NCI-H510A treated with DMSO at 0.1 percent for 48 hours (cell line): ENCODE measurements around the gene TRAF7.
"Not testable (repeated sequence)": the region's sequence is repeated elsewhere in the genome, so short reads cannot be mapped to it uniquely, and the experiment has no call there.

Experiments
- DNase-seq: peaks from one replicate; lab custom pipeline; 2025; lab: John Stamatoyannopoulos, UW

TRAF7 gene

DNA sequence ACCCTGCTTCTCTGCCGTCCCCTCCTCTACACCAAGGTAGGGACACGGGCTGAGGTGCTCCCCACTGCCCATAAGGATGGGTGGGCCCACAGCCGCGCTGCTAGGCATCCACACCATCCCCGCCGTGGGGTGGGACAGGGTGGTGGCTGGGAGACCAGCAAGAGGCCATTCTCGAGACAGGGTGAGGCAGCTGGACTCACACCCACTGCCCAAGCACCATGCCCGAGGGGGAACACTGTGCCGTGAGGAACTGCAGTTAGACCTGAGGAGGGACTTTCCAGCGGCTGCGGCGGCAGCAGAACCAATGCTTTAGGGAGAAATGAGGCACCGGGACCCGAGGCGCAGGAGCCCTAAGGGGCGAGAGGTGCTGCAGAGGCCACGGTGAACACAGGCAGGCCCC lies 33.2 kb upstream of the TRAF7 start:
- no peak for DNase-seq

DNA sequence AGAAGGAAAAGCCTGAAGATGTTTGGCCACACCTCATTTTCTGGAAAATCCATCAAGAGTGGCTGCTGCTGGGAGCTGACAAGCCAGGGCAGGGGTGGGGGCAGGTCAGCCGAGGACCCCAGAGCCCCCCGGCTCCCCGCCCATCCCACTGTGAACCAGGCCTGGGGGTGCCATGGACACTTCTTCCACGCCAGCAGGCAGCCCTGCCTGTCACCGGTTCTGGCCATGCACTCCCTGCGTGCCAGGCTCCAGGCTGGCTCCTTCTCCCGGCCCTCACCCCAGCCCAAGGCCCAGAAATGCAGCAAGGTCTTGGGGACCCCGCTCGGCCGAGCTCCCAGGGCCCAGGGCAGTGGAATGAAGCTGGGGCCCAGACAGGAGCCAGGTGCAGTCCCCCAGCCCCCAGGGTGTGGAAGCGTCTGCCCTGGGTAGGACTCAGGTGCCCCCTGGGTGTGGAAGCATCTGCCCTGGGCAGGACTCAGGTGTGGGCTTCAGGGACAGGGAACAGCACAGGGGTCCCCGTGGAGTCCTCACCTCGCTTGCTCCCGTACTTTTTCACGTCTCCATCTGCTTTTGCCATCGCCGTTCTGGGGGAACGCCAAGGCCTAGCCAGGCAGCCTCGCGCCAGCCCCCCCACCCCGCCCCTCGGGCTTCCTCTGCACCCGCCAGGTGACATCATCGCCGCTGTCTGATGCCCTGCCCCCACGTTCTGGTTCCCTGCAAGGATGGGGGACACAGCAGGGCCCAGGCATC lies 32.5 kb upstream of the TRAF7 start:
- not testable (repeated sequence) for DNase-seq

GRCh38 chr16:2123706-2124376 lies 31.7 kb upstream of the TRAF7 start:
- not testable (repeated sequence) for DNase-seq

DNA sequence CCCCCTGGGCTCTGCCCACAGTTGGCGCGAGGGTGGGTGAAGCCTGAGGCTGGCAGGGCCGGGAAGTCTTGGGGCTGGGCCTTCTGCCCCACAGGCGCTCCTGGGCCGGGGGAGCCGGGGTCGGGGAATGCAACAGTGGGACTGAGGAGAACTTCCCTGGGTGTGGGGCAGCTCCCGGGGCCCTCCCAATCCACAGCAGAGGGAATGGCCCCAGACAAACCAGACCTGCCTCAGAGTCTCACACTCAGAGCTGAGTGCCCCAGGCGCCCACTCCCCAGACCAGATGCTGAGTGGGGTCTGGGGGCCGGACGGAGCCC lies 31.2 kb upstream of the TRAF7 start:
- DNase-seq = not testable (repeated sequence)

DNA sequence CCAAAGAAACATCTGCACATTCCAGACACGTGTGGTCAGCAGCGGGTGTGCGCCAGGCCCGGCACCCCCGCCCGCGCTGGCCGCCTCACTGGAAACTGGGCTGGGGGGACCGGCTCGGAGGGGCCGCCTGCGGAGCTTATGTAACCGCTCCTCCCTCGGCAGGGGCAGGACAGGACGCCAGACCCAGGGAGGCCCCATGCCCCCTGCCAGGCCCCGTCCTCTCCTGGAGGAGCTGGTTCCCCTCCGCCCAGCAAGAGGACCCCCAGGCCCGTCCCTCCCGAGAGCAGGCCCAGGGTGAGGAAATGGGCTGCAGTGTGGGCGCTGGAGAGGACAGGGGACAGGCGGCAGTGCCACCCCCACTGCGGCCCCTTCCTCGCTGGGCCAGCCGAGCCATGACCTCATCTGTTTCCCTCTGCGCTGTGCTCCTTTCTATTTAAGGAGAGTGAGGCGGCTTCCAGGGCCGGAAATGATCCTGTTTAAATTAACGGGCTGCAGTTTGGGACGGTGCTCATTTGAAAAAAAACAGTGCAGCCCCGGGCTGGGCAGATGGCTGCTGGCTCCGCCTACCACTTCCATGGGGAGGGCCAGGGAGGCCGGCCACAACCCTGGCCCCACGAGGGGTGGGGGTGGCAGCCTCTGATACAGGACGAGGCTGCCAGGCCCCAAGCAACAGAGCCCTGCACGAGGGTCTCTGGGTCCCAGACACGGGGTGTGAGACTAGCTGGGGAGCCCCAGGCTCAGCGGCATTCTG lies 30.7 kb upstream of the TRAF7 start:
- not testable (repeated sequence) for DNase-seq

DNA sequence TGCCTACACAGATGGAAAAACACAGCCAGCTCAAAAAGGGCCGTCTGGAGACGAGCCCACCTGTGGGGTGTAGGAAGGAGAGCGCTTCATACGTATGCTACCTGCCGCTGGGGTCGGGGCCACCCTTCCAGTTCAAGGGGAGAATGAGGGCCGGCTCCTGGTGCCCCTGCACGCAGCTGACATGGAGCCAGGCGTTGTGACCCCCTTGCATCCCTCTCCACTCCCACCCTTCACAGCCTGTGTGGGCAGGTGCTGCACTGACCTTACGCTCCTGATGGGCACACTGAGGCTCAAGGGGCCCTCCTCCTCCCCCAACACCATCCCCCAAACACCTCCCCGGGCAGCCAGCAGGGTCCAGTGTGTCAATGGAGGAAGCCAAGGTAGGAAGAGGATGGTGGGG lies 30.0 kb upstream of the TRAF7 start:
- not testable (repeated sequence) for DNase-seq

DNA sequence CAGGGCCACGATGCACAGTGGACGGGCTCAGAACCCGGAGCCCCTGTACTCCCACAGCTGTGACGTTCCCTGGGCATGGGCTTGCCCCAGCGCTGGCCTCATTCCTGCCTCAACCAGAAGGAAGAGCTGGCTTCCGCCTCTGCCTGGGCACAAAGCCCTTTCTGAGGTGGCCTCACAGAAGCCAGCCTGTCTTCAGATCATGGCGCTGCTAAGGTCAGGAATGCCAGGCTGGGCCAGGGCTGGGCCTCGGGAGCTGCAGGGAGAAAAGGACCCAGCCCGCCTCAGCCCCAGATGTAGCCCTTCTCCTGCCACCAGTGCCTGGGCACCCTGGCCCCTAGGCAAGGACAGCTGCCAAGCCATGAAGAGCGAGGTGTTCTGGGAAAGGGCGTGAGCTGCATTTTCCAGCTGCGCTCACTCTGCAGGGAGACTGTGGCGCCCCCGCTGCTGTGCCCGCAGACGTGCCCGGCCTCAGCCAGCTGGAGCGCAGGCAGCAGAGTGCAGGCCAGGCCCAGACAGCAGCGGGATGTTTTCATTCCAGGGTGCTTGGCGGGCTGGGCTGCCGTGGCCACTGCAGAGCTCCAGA lies 29.3 kb upstream of the TRAF7 start:
- not testable (repeated sequence) for DNase-seq

- DNase-seq = not testable (repeated sequence)
Measured at GRCh38 chr16:2126928-2127556, 28.5 kb upstream of the TRAF7 start.

GRCh38 chr16:2127630-2128280 lies 27.8 kb upstream of the TRAF7 start:
- DNase-seq = not testable (repeated sequence)

- not testable (repeated sequence) for DNase-seq
Measured at GRCh38 chr16:2129251-2129650, 26.3 kb upstream of the TRAF7 start.

DNA sequence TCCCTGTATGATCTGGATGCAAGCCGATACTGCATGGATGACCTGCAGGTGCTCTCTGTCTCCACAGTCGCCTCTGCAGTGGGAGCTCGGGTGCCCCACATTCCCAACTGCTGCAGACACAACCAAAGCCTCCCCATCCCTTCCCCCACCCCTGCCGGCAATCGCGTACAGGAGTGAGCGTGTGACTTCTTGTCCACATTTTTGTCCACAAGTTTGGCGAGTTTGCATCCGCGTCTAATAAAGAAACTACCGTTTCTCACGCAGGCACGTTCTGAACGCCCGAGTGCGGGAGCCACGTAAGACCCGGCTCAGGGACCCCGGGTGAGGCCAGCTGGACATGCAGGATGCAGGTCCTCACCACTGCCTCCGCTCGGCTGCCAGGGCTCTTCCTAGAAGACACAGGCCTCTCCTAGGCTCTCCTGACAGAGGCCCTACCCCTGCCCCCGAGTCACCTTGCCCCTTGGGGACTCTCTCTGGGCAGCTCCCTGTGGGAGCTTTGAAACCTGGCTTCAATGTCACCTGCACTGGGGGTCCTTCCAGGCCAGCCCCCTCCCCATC lies 25.6 kb upstream of the TRAF7 start:
- not testable (repeated sequence) for DNase-seq

DNA sequence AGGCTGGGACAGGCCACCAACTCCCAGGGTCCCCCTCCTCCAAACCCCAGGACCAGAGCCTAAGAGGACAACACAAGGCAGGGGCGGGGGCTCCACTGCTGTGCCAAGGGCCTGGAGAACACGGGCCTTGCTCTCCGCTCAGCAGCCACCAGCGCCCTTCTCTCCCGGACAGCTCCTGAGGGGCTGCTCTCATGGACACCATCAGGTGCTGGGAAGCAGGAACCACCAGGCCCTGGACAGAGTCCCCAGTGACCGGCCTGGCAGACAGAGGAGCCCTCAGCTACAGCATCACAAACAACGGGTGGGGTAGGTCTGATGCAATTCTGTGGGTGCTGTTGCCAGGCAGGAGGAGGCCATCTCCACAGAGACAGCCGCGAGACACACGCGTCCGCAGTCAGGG lies 21.8 kb upstream of the TRAF7 start:
- not testable (repeated sequence) for DNase-seq

- not testable (repeated sequence) for DNase-seq
Measured at GRCh38 chr16:2135071-2135470, 20.5 kb upstream of the TRAF7 start.

GRCh38 chr16:2135770-2136490 lies 19.7 kb upstream of the TRAF7 start, which contains the start of gene PKD1:
Gene PKD1 (minus strand): TSS chr16:2135898. CDS start chr16:2135689, 209 bp downstream.
- peak; percentile 30 for DNase-seq

DNA sequence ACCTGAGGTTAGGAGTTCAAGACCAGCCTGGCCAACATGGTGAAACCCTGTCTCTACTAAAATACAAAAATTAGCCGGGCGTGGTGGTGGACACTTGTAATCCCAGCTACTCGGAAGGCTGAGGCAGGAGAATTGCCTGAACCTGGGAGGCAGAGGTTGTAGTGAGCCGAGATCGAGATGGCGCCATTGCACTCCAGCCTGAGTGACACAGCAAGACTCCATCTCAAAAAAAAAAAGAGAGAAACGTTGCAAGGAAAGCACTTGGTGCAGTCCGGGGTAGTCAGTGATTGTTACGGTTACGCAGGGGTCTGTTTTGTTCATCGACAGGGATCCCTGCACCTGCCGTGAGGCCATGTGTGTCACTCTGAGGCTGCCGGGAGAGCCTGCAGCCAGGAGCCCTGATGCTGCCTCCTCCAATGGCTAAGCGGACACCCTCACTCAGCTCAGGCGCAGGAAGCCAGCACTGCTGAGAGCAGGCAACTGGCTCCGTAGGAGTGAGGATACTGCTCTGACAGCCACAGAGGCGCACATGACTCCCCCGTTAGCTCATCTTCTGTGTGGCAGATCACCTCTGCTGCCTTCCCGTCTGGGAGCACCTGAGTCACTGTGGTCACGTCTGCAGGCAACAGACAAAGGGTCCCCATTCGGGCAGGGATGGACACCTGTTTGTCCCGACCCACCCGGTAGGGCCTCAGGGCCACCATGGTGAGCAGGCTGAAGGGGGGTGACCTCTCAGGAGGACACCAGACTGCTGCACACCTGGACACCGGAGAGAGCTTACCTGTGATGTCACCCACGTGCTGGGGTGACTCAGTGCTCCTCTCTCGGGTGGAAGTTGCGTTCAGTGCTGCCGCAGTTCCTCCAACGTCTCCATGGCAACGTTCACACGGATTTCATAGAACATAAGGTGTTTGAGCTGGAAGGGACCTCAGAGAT lies 12.4 kb upstream of the TRAF7 start:
- DNase-seq = no peak

GRCh38 chr16:2143878-2144485 lies 11.6 kb upstream of the TRAF7 start:
- no peak for DNase-seq

GRCh38 chr16:2145843-2146242 lies 9.7 kb upstream of the TRAF7 start:
- no peak for DNase-seq

DNA sequence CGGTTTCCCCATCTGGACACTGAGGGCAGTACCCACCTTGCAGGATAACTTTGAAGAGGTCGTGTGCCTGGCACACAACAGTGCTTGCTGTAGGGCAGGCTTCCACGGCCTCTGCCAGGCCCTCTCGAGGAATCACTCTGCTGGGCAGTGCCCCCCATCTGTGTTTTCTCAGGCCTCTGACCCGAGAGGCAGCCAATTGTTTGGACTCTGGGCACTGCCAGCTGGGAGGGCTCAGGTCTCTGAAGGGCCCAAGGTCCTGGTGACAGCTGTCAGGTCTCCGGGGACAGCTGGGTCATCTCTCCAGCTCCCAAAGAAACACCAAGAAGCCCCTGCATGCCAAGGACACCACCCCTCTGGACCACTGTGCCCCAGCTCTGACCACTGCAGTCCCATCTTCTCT lies 8.2 kb upstream of the TRAF7 start:
- no peak for DNase-seq
